ENCODE data around the gene CRLF3.

- TF ChIP-seq POLR2AphosphoS5 (IDR thresholded peaks at IDR 0.05; ENCODE audit: low read depth, low read length) (no peak), REST (IDR thresholded peaks at IDR 0.05; ENCODE audit: insufficient read depth in 1 of 2, low read depth in 2 of 2, low read length in 2 of 2) (no peak), TAF1 (IDR thresholded peaks at IDR 0.05; ENCODE audit: borderline replicate concordance, insufficient read depth, low read length) (no peak)
Measured at GRCh38 chr17:30816165-30816564, 8.3 kb downstream of the CRLF3 start.
